ENCODE results near the gene TMEM260.
"Not testable (repeated sequence)": the region's sequence is repeated elsewhere in the genome, so short reads cannot be mapped to it uniquely, and the experiment has no call there.

Gene TMEM260

GRCh38 chr14:56598519-56598918 is 18.9 kb downstream of the TMEM260 start:
- no peak for DNase-seq (ENCODE audit: low read depth in 2 of 2)

DNA sequence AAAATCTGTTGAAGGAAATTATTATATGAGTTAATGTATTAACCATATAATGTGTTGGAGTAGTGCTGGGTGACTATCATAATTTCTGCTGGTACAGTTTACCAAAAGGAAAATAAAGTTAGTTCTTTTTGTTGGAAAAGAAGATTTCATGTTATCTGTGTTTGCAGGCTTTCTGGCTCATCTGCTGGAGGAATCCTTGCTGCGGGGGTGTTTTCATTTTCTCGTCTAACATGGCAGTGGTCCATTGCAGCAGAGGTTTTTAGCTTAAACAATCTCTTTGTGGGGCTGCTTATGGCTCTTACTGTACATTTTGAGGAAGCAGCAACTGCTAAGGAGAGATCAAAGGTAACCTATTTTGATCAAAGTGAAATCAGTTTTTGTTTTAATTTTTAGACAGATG is 24.1 kb downstream of the TMEM260 start:
- no peak for DNase-seq (ENCODE audit: low read depth in 2 of 2)

GRCh38 chr14:56608689-56609088 is 29.1 kb downstream of the TMEM260 start:
- no peak for DNase-seq (ENCODE audit: low read depth in 2 of 2)

DNA sequence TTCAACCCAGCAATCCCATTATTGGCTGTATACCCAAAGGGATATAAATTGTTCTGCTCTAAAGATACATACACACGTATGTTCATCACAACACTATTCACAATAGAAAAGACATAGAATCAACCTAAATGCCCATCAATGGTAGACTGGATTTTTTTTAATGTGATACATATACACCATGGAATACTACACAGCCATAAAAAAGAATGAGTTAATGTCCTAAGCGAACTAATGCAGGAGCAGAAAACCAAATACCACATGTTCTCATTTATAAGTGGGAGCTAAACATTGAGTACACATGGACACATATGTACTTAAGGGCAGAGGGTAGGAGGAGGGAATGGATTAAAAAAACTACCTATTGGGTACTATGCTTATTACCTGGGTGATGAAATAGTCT is 32.1 kb downstream of the TMEM260 start:
- DNase-seq (ENCODE audit: low read depth in 2 of 2): not testable (repeated sequence)

DNA sequence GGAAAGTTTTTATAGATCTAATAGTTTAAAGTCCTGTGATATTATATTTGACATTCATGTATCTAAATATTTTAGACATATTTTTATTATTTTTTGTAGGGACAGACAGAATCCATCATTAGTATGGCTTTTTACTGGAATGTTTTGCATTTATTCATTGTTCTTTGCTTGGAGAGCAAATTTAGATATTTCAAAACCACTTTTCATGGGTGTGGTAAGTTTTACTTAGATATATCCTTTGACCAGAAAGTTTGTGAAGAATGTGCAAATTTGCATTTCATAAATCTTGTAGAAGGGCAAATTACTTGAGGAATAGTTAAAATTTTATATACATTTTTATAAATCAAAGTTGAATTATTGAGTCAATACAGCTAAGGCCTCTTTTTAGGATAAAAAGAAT is 37.5 kb downstream of the TMEM260 start:
- no peak for DNase-seq (ENCODE audit: low read depth in 2 of 2)

DNA sequence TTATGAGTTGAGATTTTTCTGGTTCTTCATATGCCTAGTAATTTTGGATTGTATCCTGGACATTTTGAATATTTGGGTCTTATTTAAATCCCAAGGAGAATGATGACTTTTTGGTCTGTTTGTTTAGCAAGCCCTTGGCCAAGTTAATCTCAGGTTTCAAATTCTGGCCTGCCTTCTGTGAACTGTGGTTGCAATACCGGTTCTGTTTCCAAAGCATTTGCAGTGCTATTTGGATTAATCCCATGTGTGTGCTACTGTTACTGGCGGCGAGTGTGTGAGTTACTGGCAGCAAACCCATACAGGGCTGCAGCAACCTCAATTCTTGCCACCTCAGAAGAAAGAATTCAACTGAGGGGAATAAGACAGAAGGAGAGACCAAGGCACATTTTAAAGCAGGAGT is 51.1 kb downstream of the TMEM260 start:
- DNase-seq (ENCODE audit: low read depth in 2 of 2): no peak

- no peak for DNase-seq (ENCODE audit: low read depth in 2 of 2)
Measured at GRCh38 chr14:56632195-56632594, 52.6 kb downstream of the TMEM260 start.

GRCh38 chr14:56633544-56633943 is 53.9 kb downstream of the TMEM260 start:
- no peak for DNase-seq (ENCODE audit: low read depth in 2 of 2)

- DNase-seq (ENCODE audit: low read depth in 2 of 2): no peak
Measured at GRCh38 chr14:56635041-56635440, 55.4 kb downstream of the TMEM260 start.

DNA sequence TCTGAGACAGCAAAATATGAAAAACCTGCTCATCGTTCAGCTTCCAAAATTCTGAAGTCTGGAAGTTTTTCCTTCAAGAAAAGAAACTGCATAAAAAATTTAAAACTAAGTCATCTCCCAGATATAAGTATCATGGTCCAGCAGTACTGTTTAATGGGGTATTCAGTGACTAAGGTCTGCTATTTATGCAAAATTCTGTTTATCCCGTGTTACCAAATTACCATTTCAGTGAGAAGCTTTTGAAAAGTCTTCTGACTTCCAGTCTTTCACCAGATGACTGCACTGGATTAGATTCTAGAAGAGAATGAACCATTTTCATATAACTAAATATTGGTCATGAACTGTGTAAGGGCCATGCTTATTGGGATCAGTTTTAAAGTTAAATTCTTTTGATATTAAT is 67.9 kb downstream of the TMEM260 start:
- DNase-seq (ENCODE audit: low read depth in 2 of 2): no peak

DNA sequence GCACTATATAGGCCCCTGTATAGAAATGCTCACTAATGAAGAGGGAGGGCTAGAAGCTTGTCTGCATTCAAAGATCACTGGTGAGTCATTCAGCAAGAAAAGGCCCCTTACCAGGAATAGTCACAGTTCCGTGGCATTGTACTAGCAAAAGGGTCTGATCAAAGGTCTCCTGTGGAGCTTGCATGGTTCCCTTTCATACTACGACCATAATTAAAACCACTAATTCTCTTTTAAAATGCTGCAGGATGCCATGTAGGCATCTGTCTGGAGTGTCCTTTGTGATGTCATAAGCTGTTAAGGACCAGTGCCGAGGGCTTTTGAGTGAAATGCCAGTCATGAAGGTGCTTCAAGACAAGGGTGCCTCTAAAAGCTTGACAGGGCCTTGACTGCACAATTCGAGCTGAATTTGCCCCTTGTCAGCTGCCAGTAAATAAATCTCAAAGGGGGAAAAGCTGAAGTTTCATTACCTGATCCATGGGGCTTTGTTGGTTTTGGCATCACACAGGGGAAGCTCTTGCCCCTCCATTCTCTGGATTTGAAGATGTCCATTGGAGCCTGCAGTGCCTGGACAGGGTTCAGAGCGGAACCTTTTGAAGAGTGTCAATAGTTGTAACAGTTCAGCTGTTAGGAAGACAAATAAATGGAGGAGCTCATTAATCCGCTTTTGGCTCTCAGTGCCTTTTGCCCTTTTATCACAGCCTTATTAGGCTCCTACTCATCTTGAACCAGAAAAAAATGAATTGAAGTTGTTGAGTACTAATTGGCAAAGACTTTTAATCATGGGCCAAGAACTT is 69.1 kb downstream of the TMEM260 start:
- no peak for DNase-seq (ENCODE audit: low read depth in 2 of 2)

DNA sequence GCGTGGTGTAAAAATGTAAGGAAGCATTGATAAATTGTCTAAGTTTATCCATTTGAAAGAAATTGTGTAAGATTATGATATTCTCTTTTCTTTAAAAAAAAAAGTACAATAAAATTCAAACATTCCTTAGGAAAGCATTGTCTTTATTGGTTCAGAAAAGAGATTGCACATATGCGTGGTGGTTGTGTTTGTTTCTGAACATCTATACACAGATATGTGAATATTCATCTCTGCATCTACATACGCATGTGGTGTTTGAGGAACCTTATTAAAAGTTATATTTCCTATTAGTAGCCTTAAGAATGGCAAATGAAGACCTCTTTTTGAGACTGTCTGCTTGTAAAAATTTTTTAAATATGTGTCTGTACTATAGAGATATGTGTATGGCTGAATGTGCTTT is 69.8 kb downstream of the TMEM260 start:
- DNase-seq (ENCODE audit: low read depth in 2 of 2): no peak

- no peak for DNase-seq (ENCODE audit: low read depth in 2 of 2)
Measured at GRCh38 chr14:56650048-56650447, 70.5 kb downstream of the TMEM260 start.

GRCh38 chr14:56650979-56651378 is 71.4 kb downstream of the TMEM260 start:
- DNase-seq (ENCODE audit: low read depth in 2 of 2): no peak

DNA sequence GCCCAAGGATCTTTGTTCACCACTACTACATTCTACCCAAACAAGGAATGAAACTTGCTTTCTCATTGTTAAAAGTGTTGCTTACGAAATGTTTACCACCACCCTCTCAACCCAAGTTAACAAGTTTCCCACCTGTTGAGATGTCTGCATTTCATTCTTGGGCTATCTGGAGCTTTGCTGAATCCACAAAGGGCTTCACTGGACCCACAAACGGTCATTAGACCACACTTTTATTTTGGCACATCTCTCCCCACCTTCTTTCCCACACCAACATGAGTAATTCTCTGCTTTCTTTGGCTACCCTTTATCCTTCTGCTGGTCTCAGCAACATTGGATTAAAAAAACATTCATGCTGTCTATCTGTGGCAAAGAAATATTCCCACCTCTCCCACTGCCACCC is 78.0 kb downstream of the TMEM260 start:
- DNase-seq (ENCODE audit: low read depth in 2 of 2): no peak

GRCh38 chr14:56659378-56659777 is 79.8 kb downstream of the TMEM260 start:
- DNase-seq (ENCODE audit: low read depth in 2 of 2): no peak

GRCh38 chr14:56659964-56660551 is 80.5 kb downstream of the TMEM260 start:
- no peak for DNase-seq (ENCODE audit: low read depth in 2 of 2)

DNA sequence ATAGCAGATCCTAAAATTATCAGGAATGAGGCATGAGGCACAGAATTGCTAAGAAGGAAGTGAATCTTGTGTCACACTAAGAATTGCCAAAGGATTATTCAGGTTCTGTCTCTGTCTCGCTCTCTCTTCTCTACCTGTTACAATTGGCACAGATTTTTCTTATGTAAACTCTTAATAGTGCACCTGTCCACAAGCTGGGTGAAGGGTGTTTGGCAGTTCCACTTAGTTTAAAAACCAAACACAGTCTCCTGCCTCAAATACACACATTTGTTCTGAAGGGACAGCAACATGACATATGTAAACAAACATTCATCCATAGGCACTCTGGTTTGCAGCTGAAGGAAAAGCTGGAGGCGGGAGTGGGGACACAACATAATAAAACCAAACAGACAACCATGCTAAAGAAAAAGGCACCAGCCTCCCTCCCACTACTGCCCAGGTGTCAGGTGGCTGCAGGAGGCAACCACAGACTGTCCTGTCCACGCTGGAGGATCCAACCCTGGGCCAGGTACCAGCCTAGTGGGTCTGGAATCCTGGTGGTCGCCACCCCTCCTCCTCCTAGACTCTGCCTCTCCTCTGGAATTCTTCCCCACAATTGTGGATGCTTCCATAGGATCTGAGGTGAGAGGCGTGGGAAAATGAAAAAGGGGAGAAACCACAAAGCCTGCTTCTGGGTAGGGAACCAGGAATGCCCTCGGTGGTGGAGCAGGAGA is 81.2 kb downstream of the TMEM260 start:
- no peak for DNase-seq (ENCODE audit: low read depth in 2 of 2)

DNA sequence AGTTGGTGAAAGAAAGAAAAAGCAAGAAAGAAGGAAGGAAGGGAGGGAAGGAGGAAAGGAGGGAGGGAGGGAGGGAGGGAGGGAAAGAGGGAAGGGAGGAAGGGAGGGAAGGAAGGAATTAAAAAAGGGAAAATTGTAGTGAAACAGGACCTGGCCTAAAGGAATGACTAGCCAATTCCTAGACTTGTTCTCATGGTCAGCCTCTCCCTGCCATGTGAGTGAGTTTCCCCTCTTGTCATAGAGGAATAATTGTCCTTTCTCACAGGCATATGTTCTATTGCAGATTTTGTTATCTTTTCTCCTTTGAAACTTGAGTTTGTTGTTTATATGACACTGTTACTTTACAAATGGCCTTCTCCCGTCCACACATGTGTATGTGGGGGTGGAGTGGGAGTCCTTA is 81.9 kb downstream of the TMEM260 start:
- DNase-seq (ENCODE audit: low read depth in 2 of 2): no peak

DNA sequence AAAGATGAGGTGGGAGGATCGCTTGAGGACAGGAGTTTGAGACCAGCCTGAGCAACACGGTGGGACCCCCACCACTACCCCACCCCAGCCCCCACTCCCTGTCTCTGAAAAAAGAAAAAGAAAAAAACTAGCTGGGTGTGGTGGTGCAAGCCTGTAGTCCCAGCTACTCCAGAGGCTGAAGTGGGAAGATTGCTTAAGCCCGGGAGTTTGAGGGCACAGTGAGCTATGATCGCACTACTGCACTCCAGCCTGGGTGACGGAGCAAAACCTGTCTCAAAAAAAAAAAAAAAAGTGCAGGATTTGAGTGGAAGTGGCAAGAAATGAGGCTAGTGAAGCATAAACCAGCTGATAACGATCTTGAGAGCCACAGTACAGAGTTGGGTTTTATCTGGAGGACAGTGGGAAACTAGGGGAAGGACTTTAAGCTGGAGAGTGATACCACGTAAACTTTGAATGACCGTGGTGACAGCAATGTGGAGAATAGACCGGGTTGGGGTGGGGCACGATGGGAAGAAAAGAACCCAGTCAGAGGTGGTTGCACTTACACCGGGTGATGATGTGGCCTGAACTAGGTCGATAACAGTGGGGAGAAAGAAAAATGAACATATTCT is 85.3 kb downstream of the TMEM260 start:
- no peak for DNase-seq (ENCODE audit: low read depth in 2 of 2)

GRCh38 chr14:56666294-56666693 is 86.7 kb downstream of the TMEM260 start:
- DNase-seq (ENCODE audit: low read depth in 2 of 2): no peak

DNA sequence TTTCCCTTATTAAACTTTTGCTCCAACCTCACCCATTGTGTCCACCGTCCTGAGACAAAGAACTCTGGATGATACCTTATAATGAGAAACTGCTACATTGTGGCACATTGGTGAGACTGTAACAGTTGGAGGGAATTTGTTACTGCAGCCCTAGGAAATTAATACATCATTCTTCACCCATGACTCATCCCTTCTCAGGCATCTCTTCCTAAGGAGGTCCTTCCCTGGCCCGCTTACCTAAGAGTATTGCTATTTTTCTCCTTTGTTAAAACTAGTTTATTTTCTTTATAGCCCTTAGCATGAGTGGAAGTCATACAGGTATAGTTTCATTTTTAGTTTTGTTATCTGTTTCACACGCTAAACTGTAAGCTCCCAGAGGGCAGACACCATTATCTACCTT is 87.1 kb downstream of the TMEM260 start:
- DNase-seq (ENCODE audit: low read depth in 2 of 2): no peak

GRCh38 chr14:56667290-56667689 is 87.7 kb downstream of the TMEM260 start:
- DNase-seq (ENCODE audit: low read depth in 2 of 2): not testable (repeated sequence)

Data from stimulated activated CD4-positive, alpha-beta T cell treated with anti-CD3 and anti-CD28 coated beads, Interleukin-12 subunit alpha, Interleukin-12 subunit beta, amount 100 ng/mL, for 24 hours (primary cell).